GM18498 (cell line): ENCODE data around the gene GAB3.
"Not testable (repeated sequence)": the region's sequence is repeated elsewhere in the genome, so short reads cannot be mapped to it uniquely, and the experiment has no call there.

Experiments used
- ATAC-seq: cut with Tn5 transposase; IDR thresholded peaks from one replicate; pipeline ENCODE4 v1.9.1; 2021; ENCODE audit warnings: mild to moderate bottlenecking, moderate library complexity; ENCODE audit not compliant: unreplicated experiment

Gene GAB3

GRCh38 chrX:154658957-154659356, 91.9 kb downstream of the GAB3 start:
- no peak for ATAC-seq

- ATAC-seq = no peak
Measured at GRCh38 chrX:154658187-154658586, 92.7 kb downstream of the GAB3 start.

DNA sequence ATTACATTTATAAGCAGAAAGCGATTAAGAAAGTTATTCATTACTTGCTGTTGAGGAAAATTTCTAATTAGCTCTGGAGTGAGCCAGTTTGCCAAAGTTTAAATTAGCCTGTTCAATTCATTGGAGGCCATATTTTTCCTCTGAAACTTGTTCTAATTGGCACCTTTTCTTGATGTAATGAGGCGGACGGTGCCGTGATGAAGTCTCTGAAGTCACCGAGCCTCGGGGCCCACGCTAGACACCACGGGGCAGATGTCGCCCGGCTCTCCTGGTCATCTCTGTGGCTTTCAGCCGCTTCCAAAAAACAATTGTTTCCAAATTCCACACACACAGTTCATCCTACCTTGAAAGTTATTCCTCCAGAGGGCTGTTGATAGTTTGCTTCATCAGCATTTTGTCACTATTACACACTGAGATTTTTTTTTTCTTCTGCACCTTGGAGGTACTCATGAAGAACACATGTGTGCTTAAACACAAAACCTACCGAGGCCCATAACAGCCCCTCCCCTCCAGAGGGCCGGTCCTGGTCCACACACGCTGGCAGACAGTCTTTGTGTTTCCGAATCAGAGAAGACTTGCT, 93.6 kb downstream of the GAB3 start:
- ATAC-seq = no peak

DNA sequence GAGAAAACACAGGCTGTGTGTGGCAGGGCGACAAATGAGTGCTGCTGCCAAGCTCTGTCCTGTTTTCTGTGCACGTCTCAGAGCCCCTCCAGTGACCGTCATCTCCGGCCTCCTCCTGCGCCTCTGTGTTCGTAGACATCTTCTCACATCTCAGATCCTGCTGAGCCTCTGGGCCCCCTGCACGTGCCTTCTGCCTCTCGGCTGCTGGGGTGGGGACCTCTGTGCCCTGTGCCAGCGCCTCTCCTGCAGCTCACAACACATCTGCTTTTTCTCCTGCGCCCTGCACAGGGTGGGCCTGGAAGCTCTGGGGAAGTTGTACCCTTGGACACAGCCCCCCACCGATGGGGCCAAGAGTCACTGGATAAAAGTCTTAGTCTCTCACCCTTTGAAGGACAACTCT, 95.1 kb downstream of the GAB3 start:
- no peak for ATAC-seq

- no peak for ATAC-seq
Measured at GRCh38 chrX:154655346-154655745, 95.5 kb downstream of the GAB3 start.

DNA sequence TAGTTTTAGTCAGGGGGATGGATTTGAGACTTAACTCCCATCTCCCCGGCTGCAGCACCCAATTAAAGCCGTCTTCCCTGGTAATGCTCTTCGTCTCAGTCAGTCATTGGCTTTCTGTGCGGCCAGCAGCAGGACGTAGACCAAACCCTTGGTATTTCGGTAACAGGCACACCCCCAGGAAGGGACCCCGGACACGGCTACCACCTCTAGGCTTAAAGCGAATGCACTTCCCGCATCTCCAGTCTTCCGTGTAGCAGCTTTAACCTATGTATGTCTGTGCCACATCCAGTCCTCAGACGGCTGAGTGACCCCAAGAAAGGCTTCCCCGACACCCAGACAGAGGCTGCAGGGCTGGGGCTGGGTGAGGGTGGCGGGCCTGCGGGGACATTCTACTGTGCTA, 96.0 kb downstream of the GAB3 start:
- ATAC-seq = no peak

GRCh38 chrX:154654372-154654771, 96.5 kb downstream of the GAB3 start:
- no peak for ATAC-seq

GRCh38 chrX:154653413-154653812, 97.5 kb downstream of the GAB3 start, which contains the start of gene CTAG2:
CTAG2 (minus strand) TSS chrX:154653579; CDS start chrX:154653515, 64 bp downstream.
- ATAC-seq = not testable (repeated sequence)

- ATAC-seq = no peak
Measured at GRCh38 chrX:154653048-154653401, 97.9 kb downstream of the GAB3 start.

- ATAC-seq = no peak
Measured at GRCh38 chrX:154652311-154653047, 98.4 kb downstream of the GAB3 start.

GRCh38 chrX:154650221-154650510, 100.7 kb downstream of the GAB3 start:
- ATAC-seq = no peak

GRCh38 chrX:154649503-154650220, 101.2 kb downstream of the GAB3 start:
- no peak for ATAC-seq

- no peak for ATAC-seq
Measured at GRCh38 chrX:154648931-154649330, 101.9 kb downstream of the GAB3 start.

DNA sequence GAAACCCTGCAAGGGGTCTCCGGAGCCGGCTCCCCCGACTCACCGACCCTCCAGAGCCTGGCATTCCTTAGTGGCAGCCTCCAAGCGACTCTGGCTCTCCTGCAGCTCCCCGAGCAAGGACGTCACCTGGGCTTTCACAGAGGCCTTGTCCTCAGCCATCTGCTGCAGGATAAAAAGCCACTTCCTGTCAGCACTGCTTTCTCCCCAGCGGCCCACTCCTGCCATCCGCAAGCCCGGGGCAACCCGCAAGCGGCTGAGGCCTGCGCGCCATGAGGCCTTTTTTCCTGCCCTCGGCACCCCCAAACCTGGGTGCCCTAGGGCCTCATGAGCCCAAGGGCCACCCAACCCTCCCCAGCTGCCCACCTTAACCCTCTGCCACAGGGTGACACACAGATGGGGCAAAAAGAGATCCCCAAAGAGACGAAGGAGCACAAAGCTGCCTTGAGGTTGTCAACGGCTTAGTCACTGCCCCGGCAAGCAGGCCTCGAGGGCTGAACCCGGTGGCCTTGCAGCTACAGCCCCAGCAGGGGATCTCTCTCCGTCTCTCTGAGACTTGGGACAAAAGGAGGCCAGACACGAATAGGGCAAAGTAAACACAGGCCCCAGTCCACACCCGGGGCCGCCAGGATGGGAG, 105.0 kb downstream of the GAB3 start:
- ATAC-seq = not testable (repeated sequence)

- ATAC-seq = not testable (repeated sequence)
Measured at GRCh38 chrX:154643708-154644107, 107.2 kb downstream of the GAB3 start.

DNA sequence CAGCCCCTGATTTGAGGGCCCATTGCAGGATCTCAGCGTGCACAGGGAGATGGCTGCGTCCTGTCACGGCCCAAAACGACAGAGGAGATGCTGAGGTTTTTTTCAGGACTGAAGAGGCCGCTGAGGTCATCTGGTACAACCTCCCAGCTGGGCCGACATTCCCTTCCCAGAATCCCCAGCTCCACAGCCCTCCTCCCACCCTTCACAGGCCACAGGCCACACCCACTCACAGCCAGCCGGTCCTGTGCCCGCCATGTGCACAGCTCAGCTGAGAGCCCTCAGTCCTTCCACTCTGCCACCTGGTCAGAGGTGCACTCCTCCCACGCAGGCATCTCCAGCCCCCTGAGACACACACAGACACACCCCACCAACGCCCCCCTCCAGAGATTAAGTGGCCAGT, 109.1 kb downstream of the GAB3 start:
- not testable (repeated sequence) for ATAC-seq

- not testable (repeated sequence) for ATAC-seq
Measured at GRCh38 chrX:154633661-154634060, 117.2 kb downstream of the GAB3 start.

GRCh38 chrX:154630949-154631348, 119.9 kb downstream of the GAB3 start:
- ATAC-seq = not testable (repeated sequence)

DNA sequence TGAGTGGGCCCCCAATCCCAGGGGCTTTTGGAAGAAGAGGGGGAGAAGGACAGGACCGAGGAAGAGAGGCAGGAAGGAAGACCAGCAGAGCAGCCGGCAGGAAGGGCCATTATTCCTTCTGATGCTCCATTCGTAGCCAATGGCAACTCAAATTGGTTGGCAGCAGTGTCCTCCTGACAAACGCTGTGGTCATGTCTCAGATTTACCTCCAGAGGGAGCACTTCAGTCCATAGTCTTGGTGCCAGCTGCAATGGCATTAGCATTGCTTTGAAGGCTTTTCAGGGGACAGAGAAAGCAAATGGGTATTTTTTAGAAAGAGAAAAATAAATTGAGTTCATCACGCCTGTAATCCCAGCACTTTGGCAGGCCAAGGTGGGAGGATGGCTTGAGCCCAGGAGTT, 121.9 kb downstream of the GAB3 start:
- not testable (repeated sequence) for ATAC-seq
